HL-60 (cell line): Measurements from ENCODE around the gene HEPH.

Experiments used
- DNase-seq, 2 experiments: peaks; one replicate each; pipeline ENCODE4 v3.0.0-alpha.2; 2010 to 2020; ENCODE audit warnings: low read depth in 1 of 2, low spot score in 1 of 2
- H3K27ac ChIP-seq: fragments of 250-450 bp; sonication (Bioruptor Pico); replicated peaks from 2 replicates; pipeline ENCODE4 v1.5.1; 2020; ENCODE audit warnings: mild to moderate bottlenecking, moderate library complexity
- H3K27me3 ChIP-seq: fragments of 250-450 bp; sonication (Bioruptor Pico); 2 replicates; pipeline ENCODE4 v1.5.1; 2021; ENCODE audit warnings: mild to moderate bottlenecking, moderate library complexity; ENCODE audit not compliant: insufficient read depth, poor library complexity, severe bottlenecking
- H3K4me3 ChIP-seq: replicated peaks from 2 replicates; pipeline ENCODE4 v1.5.1; 2011; ENCODE audit warnings: mild to moderate bottlenecking, control low read depth, low read length; ENCODE audit not compliant: insufficient read depth
- GABPA ChIP-seq: IDR thresholded peaks from 2 replicates; pipeline ENCODE4 v1.6.1; 2012; ENCODE audit warnings: low read depth
- POLR2AphosphoS5 ChIP-seq: IDR thresholded peaks from 2 replicates; pipeline ENCODE4 v1.6.1; 2012; ENCODE audit warnings: low read depth
- SPI1 ChIP-seq: IDR thresholded peaks from 2 replicates; pipeline ENCODE4 v1.6.1; 2012; ENCODE audit warnings: low read depth, mild to moderate bottlenecking, borderline replicate concordance
- TF ChIP-seq, protein P1 (sequence below): IDR thresholded peaks from one replicate; pipeline ENCODE4 v1.5.1; 2011; ENCODE audit warnings: low read length, control low read depth, inconsistent platforms; ENCODE audit not compliant: insufficient read depth
- TF ChIP-seq, protein P2 (sequence below): IDR thresholded peaks from 2 replicates; pipeline ENCODE4 v1.6.1; 2012; ENCODE audit warnings: low read depth; ENCODE audit not compliant: insufficient replicate concordance

Gene HEPH

DNA sequence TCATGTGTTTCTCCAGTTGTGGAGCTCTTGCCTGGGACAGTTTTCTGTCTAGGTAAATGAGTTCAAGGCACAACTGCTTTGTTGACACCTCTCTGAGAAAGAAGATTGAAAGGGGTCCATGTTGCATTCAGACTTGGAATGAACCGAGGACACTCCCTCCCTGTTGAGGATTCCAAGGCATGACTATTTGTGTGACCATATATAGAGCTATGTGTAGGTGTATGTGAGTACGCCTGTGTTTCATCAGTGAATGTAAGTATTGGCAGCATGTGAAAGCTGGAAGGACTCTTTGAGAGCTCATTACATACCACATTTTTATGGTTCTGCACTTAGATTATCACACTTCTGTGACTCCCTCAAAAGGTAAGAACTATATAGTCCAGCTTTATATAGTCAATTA, 3.4 kb downstream of the HEPH start:
- Histone ChIP-seq H3K4me3 (no peak overlapping the region), H3K27me3 (no peaks in the 10 kb centered on the region), H3K27ac (no peak overlapping the region)
- DNase-seq: no peak
- TF ChIP-seq, protein P1, sequence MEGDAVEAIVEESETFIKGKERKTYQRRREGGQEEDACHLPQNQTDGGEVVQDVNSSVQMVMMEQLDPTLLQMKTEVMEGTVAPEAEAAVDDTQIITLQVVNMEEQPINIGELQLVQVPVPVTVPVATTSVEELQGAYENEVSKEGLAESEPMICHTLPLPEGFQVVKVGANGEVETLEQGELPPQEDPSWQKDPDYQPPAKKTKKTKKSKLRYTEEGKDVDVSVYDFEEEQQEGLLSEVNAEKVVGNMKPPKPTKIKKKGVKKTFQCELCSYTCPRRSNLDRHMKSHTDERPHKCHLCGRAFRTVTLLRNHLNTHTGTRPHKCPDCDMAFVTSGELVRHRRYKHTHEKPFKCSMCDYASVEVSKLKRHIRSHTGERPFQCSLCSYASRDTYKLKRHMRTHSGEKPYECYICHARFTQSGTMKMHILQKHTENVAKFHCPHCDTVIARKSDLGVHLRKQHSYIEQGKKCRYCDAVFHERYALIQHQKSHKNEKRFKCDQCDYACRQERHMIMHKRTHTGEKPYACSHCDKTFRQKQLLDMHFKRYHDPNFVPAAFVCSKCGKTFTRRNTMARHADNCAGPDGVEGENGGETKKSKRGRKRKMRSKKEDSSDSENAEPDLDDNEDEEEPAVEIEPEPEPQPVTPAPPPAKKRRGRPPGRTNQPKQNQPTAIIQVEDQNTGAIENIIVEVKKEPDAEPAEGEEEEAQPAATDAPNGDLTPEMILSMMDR: no peak
- TF ChIP-seq, protein P2, sequence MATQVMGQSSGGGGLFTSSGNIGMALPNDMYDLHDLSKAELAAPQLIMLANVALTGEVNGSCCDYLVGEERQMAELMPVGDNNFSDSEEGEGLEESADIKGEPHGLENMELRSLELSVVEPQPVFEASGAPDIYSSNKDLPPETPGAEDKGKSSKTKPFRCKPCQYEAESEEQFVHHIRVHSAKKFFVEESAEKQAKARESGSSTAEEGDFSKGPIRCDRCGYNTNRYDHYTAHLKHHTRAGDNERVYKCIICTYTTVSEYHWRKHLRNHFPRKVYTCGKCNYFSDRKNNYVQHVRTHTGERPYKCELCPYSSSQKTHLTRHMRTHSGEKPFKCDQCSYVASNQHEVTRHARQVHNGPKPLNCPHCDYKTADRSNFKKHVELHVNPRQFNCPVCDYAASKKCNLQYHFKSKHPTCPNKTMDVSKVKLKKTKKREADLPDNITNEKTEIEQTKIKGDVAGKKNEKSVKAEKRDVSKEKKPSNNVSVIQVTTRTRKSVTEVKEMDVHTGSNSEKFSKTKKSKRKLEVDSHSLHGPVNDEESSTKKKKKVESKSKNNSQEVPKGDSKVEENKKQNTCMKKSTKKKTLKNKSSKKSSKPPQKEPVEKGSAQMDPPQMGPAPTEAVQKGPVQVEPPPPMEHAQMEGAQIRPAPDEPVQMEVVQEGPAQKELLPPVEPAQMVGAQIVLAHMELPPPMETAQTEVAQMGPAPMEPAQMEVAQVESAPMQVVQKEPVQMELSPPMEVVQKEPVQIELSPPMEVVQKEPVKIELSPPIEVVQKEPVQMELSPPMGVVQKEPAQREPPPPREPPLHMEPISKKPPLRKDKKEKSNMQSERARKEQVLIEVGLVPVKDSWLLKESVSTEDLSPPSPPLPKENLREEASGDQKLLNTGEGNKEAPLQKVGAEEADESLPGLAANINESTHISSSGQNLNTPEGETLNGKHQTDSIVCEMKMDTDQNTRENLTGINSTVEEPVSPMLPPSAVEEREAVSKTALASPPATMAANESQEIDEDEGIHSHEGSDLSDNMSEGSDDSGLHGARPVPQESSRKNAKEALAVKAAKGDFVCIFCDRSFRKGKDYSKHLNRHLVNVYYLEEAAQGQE: no peak
- TF ChIP-seq GABPA (no peak), SPI1 (no peak), POLR2AphosphoS5 (no peak)

DNA sequence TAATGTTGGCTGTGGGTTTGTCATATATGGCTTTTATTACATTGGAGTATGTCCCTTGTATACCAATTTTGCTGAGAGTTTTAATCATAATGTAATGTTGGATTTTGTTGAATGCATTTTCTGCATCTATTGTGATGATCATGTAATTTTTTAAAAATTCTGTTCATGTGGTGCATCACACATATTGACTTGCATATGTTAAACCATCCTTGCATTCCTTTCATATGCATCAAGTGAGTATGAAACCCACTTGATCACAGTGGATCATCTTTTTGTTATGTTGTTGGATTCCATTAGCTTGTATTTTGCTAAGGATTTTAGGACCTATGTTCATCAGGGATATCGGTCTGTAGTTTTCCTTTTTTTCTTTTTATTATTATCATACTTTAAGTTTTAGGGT, 12.1 kb downstream of the HEPH start:
- no peak for DNase-seq
- Histone ChIP-seq H3K27me3 (no peaks in the 10 kb centered on the region), H3K27ac (no peak overlapping the region), H3K4me3 (no peak overlapping the region)
- TF ChIP-seq SPI1: no peak
- TF ChIP-seq GABPA: no peak
- TF ChIP-seq POLR2AphosphoS5: no peak
- TF ChIP-seq, protein P1: no peak
- TF ChIP-seq, protein P2: no peak

DNA sequence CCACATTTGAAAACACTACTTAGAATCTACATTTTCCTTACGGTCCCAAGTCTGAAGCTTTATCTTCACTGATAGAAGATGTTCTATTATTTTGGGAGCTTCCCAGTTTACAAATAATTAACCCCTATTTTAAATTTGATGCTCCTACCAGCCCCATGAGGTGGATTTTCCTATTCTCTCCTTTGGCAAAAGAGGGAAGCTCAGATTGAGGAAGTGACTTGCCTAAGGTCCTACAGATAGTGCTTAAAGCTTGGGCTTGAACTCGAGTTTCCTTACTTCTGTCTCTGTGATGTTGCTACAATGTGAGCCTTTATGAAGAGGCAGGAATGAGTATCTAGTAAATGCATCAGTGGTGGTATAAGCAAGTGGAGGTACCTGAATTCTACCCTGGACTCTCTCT, 27.5 kb downstream of the HEPH start:
- Histone ChIP-seq H3K27ac (no peak overlapping the region), H3K27me3 (peaks cover 6% of the 10 kb centered on the region), H3K4me3 (no peak overlapping the region)
- peak; percentile 87 for TF ChIP-seq SPI1
- TF ChIP-seq, protein P1: no peak
- DNase-seq: peak in 1 of 2 experiments; percentile 9

DNA sequence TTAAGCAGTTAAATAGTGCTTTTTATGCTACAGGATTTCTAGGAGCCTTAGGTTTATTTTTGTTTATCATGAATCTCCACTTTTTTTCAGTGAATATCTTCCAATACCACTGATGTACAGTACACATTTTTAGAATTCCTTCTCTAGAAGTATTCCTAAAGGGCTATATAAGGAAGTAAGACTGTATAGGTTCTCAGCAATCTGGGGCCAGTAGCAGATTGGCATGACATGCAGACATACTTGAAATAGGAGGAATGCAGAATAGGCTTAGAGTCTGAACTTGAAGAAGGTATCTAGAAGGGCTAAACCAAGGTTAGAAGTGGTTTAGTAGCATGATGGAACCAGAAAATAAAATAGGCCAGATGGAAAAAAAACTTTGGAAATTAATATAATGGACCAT, 29.8 kb downstream of the HEPH start:
- Histone ChIP-seq H3K27me3 (peaks cover 6% of the 10 kb centered on the region), H3K27ac (no peak overlapping the region), H3K4me3 (no peak overlapping the region)
- TF ChIP-seq POLR2AphosphoS5 (no peak), SPI1 (no peak), GABPA (no peak)
- TF ChIP-seq, protein P2: no peak
- TF ChIP-seq, protein P1: no peak
- no peak for DNase-seq
